IPS DF 4.7 (cell line): ENCODE results near the gene DEAF1.

Experiments used
- DNase-seq: peaks from one replicate; pipeline ENCODE4 v3.0.0-alpha.2; 2013; ENCODE audit warnings: low spot score; ENCODE audit errors: extremely low read depth

DEAF1 gene

GRCh38 chr11:721741-722345 is 26.8 kb upstream of the DEAF1 start:
- DNase-seq, result no peak

DNA sequence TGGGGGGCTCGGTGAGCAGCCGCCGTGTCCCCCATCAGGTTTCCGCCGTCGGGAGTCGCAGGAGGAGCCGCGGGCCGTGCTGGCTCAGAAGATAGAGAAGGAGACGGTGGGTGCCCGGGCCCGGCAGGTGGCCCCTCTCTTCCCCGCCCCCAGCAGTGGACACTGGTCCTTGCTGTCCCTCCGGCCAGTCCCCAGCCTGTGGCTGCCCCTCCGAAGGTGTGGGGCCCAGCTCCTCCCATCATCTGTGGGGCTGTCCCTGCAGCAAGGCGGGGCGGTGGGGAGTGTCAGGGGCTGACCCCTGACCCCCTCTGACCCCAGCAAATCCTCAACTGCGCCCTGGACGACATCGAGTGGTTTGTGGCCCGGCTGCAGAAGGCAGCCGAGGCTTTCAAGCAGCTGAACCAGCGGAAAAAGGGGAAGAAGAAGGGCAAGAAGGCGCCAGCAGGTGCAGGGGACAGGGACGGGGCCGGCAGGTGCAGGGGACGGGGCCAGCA is 26.3 kb upstream of the DEAF1 start:
- DNase-seq, result no peak

DNA sequence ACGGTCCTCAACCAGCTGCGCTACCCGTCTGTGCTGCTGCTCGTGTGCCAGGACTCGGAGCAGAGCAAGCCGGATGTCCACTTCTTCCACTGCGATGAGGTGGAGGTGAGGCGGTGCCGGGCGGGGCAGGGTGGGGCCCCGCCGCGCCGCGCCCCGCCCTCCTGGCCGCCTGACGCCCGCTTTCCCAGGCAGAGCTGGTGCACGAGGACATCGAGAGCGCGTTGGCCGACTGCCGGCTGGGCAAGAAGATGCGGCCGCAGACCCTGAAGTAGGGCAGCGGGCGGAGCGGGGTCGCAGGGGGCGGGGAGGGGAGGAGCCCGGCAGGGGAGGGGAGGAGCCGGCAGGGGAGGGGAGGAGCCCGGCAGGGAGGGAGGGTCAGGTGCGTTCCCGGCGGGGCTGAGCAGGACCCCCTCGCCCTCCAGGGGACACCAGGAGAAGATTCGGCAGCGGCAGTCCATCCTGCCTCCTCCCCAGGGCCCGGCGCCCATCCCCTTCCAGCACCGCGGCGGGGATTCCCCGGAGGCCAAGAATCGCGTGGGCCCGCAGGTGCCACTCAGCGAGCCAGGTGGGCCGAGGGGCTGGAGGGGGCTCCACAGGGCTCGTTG is 25.7 kb upstream of the DEAF1 start:
- no peak for DNase-seq

DNA sequence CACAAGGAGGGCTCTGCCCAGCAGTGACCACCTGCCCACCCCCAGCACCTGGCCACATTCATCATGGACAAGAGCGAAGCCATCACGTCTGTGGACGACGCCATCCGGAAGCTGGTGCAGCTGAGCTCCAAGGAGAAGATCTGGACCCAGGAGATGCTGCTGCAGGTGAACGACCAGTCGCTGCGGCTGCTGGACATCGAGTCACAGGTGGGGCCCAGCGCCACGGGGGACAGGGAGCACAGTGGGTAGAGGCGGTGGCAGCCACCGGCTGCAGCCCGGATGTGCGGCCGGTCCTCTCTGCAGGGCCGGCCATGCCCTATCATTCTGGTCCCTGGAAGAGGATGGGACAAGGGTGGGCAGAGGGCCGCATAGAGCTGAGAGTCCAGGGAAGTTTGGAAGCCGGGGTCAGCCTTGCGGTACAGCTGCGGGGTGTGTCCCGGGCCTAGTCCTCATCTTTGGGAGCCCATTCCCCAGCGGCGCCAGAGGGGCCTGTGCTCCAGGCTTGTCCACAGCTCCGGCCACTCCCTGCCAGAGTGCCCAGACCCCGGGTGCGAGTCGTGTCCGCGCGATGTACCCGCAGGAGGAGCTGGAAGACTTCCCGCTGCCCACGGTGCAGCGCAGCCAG is 25.1 kb upstream of the DEAF1 start:
- DNase-seq, result no peak

- no peak for DNase-seq
Measured at GRCh38 chr11:719214-720016, 24.4 kb upstream of the DEAF1 start.

DNA sequence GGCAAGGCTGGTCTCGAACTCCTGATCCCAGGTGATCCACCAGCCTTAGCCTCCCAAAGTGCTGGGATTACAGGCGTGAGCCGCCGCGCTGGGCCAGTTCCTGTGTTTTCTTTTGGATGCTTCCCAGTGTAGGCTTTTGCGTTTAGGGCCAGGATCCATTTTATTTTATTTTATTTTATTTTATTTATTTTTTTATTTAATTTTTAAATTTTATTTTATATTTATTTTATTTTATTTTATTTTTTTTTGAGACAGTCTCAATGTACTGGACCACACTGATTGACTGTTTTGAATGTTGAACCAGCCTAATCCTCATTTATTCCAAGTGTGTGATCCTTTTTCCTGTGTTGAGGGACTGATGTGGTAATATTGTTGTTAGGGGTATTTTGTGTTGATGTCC is 19.4 kb upstream of the DEAF1 start:
- DNase-seq, result no peak

GRCh38 chr11:709109-709997 is 14.3 kb upstream of the DEAF1 start:
- no peak for DNase-seq

DNA sequence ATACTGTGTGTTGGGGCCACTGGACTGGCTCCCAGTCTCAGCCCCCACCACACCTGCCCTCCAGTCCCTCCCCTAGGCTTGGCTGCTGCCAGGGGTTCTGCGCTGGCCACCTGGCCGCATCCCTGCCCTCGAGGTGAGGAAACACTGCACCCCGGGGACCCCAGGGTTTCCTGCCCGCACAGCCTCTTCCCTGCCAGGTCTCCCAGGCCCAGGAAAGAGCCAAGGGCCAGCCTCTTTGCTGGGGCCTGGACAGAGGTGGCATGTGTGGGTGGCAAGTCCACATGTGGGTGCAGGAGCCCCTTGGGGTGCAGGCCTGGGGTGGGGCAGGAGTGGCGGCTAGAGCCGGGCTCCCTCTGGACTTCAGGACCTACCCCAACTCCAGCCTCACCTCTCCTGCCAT is 13.5 kb upstream of the DEAF1 start:
- DNase-seq, result no peak

DNA sequence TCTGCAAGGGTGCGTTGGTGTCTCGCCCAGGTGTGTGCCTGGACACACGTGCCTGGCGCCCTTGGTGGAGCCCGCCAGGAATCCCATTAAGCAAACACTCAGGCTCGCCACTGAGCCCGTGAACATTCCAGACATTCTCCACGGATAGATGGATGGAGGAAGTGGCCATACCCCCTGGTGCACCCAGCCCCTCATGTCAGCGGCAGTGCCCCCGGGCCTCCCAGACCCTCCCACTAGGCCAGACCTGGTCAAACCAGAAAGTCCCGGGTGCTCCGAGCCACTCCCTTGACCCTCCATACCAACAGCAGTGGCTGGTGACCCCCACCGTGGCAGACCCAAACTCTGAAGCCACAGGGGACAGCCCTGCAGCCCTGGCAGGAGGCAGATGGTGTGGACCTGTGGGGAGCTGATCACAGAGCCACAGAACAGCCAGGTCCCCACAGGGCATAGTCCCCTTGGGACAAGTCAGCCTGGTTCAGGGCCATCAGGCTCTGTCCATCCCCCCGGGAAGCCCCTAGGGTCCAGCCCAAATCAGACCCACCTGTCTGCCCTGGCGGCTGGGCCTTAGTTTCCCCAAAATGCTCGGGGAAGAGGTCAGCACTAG is 12.9 kb upstream of the DEAF1 start:
- DNase-seq, result no peak

DNA sequence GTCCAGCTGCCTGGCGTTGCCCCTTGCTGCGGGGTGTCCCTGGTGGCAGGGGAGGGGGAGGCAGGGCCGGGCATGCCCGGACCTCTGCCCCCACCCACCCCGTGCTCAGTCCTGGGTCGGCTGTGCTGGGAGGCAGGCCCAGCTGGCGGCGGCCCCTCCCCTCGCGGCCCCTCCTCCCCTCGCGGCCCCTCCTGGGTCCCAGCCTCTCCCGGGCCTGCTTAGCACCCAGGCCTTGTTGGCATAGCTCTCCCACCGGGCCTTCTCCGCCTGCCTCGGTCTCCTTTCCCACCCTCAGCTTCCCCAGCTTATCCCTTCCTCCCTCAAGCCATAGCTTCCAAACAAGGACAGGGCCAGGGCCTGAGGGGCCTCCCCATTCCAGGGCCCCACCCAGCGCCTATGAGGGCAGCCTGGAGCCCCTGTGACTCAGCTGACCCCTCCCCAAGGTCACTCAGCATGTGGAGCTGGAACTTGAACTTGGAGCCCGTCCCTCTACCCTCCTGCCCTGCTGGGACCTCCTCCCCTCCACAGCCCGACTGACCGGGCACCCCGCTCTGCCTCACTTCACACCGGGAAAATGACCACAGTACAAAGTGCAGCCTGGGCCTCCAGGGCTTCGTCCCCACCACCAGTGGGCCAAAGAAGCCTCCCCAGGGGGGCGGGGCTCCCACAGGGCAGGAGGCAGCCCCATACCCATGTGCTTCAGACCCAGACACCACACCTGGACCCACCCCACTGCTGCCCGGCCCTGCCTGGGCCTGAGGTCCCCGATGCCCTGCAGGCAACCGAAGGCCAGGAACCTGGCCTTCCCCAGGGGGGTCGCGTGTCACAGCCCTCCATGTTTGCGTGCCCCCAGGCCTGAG is 12.2 kb upstream of the DEAF1 start:
- DNase-seq, result no peak

GRCh38 chr11:706439-706956 is 11.5 kb upstream of the DEAF1 start:
- DNase-seq, result no peak

DNA sequence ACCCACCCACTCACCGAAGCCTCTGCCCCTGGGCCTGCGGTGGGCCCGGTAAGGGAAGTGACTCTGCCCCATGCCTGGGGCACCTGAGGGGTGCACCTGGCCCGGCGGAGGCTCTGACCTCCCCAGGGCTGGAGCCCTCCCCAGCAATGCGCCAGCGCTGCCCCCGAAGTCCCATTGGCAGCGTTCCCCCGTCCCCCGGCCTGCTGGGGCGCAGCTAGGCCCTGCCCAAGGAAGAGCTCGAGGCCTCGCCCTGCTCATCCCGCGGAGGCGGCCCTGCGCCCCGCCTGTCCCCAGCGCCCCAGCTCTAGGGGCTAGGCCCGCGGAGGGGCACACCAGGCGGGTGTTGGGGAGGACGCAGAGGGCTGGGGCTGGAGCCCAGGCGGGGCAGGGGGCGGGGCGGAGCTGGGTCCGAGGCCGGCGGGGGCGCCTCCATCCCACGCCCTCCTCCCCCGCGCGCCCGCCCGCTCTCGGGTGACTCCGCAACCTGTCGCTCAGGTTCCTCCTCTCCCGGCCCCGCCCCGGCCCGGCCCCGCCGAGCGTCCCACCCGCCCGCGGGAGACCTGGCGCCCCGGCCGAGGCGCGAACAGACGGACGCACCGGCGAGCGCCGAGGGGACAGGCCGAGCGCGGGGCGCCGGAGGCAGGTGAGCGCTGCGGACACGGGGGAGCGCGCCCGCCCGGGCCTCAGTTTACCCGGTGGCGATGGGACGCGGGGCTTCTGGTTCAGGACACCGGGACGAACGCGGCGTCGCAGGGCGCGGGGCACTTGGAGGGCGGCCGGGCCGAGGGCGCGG is 10.8 kb upstream of the DEAF1 start, which contains the start of gene EPS8L2:
Gene EPS8L2 (plus strand): TSS at position 586 of the 793 bp plus-strand sequence. CDS start 3,177 bp downstream, outside the sequence.
- no peak for DNase-seq

GRCh38 chr11:704781-705645 is 10.0 kb upstream of the DEAF1 start:
- DNase-seq, result no peak

GRCh38 chr11:704228-704674 is 9.2 kb upstream of the DEAF1 start:
- no peak for DNase-seq

- DNase-seq, result no peak
Measured at GRCh38 chr11:703506-703905, 8.5 kb upstream of the DEAF1 start.

GRCh38 chr11:702462-703461 is 7.7 kb upstream of the DEAF1 start:
- DNase-seq, result no peak
